Memory B cell (primary cell): ENCODE measurements around the gene RNF128.
"Not testable (repeated sequence)": the region's sequence is repeated elsewhere in the genome, so short reads cannot be mapped to it uniquely, and the experiment has no call there.

ENCODE experiments used
- ATAC-seq: fragments of 150-1000 bp; cut with Tn5 transposase; 2 replicates; pipeline ENCODE4 v1.10.0; 2021; ENCODE audit warnings: low read depth, mild to moderate bottlenecking, moderate library complexity
- DNase-seq, 2 donors: peaks; one replicate each; pipeline ENCODE4 v3.0.0; 2022; ENCODE audit warnings: low spot score in 2 of 2
- H3K27ac Mint-ChIP-seq: one replicate; pipeline ENCODE4 v1.8.0; 2022; ENCODE audit warnings: mild to moderate bottlenecking, moderate library complexity, mixed read lengths
- H3K27me3 Mint-ChIP-seq: one replicate; pipeline ENCODE4 v1.8.0; 2022; ENCODE audit warnings: mixed read lengths
- H3K36me3 Mint-ChIP-seq: one replicate; pipeline ENCODE4 v1.8.0; 2022; ENCODE audit warnings: mild to moderate bottlenecking, mixed read lengths
- H3K4me1 Mint-ChIP-seq: one replicate; pipeline ENCODE4 v1.8.0; 2022; ENCODE audit warnings: mixed read lengths
- H3K4me3 Mint-ChIP-seq: one replicate; pipeline ENCODE4 v1.8.0; 2022; ENCODE audit warnings: mild to moderate bottlenecking, moderate library complexity, mixed read lengths
- H3K9me3 Mint-ChIP-seq: one replicate; pipeline ENCODE4 v1.8.0; 2022; ENCODE audit warnings: mixed read lengths

The RNF128 gene

DNA sequence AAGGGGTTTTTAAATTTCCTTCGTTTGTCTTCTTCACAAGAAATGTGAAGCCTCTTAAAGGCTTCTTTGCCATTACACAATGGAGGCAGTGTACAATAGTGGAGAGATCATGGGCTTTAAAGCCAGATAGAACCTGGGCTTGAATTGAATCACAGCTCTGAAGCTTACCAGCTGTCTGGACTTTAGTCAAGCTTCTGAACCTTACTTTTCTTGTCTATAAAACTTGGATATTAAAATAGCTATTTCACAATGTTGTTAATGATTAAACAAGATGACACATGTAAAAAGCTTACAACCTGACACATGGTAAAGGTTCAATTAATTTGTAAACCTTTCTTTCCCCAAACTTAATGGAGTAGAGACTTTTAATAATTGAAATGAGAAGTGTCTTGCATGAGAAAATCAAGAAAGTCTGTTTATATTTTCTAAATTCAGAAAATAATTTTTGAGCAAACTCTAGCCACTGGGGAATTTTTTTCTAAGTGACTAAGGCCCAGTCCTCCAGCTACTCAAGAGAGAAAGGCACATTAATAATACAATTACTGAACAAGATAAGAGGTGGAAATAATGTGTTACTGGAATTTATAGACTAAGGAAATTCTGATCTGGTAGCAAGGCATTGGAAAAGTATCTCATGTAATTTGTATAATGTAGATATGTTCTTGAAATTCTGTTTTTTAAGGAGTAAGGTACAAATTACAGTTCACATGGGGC lies 54.3 kb downstream of the RNF128 start:
- Mint-ChIP-seq H3K27ac (no peak overlapping the region), H3K27me3 (peaks cover 5% of the 10 kb centered on the region), H3K4me3 (no peak overlapping the region), H3K9me3 (no peaks in the 10 kb centered on the region), H3K4me1 (no peaks in the 10 kb centered on the region), H3K36me3 (no peaks in the 10 kb centered on the region)
- no peak for ATAC-seq
- no peak for DNase-seq

DNA sequence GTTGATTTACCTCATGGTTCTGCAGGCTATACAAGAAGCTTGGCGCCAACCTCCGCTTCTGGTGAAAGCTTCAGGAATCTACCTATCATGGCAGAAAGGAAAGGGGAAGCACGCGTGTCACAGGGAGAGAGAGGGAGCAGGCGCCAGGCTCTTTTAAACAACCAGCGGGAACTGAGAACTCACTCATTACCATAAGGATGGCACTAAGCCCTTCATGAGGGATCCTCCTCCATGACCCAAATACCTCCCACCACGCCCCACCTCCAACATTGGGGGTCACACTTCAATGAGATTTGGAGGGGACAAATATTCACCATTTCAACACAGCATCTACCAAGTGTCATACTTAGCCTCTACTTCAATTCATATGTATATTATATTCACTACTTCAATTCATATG lies 57.2 kb downstream of the RNF128 start:
- Mint-ChIP-seq H3K9me3 (no peaks in the 10 kb centered on the region), H3K4me3 (no peak overlapping the region), H3K4me1 (no peaks in the 10 kb centered on the region), H3K36me3 (no peaks in the 10 kb centered on the region), H3K27ac (no peak overlapping the region), H3K27me3 (peaks cover 5% of the 10 kb centered on the region)
- ATAC-seq (no peak), DNase-seq (no peak)

DNA sequence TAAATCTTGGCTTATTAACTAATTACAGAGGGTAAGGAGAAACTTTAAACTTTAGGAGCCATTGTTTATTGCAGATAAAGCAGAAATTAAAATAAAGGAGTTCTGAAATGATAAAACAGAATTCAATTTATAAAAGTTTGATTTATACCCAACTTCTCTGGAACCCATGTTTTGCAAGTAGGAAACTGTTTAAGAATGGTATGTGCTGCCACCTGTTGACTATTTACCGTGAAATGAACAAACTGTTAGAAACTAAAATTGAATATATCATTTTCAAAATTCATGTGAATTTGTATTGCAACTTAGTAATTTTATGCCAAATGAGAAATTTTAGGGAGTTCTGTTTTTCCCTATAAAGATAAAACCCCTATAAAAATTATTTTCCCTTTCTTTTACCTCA lies 65.0 kb downstream of the RNF128 start:
- DNase-seq (no peak), ATAC-seq (no peak)
- Mint-ChIP-seq H3K36me3 (no peaks in the 10 kb centered on the region), H3K27me3 (no peaks in the 10 kb centered on the region), H3K27ac (no peak overlapping the region), H3K4me3 (no peak overlapping the region), H3K9me3 (no peaks in the 10 kb centered on the region), H3K4me1 (no peaks in the 10 kb centered on the region)

DNA sequence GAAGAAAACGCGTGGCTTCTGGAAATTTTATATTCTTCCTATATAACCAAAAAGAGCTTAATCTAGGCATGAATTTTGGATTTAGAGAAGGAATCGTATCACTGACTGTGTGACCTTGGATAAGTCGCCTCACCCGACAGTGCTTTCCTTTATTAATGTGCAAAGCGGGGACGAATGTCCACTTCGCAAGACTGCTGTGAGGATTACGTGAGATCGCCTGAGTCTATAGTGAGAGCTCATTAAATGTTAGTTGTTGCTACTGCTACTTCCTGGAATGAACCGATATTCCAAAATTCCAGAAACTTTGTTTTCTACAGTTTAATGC lies 75.5 kb downstream of the RNF128 start:
- Mint-ChIP-seq H3K27me3 (peaks cover 7% of the 10 kb centered on the region), H3K27ac (peak overlapping the region; percentile 79), H3K36me3 (no peaks in the 10 kb centered on the region)

DNA sequence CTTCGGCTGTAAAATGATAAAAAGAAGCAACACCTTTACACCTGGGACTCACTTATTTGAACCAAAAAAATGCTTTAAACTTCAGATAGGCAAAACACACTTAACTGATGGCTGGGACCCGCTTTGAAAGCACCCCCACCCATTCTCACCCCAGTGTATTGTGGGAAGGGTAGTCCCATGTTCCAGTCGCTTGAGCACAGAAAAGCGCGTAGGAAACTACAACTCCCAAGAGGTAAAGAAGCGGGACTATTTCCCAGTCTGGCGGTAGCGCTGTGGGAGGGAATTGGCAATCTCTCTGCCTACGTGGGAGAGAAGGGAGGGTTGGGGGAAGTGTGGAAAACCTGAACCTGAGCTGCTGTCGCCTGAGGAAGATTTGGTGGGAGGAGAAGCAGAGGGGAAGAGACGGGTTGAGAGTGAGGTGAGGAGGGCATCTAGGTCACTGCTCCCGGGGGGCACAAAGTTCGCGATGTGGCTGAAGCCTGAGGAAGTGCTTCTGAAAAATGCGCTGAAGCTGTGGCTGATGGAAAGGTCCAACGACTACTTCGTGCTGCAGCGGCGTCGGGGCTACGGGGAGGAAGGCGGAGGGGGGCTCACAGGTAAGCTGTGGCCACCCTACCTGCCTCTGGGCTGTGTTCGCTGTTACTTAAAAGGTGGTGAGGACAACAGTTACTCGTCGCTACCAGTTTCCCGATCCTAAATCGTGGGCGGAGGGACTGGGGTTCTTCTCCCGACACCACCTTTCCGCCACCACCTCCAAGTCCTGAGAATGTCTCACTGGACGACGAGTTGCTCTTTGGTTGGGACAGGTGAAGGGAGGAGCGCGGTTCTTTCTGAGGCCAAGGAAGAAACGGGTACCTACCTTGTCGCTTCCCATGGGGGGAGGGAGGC lies 76.1 kb downstream of the RNF128 start, which contains the start of gene TBC1D8B:
Gene TBC1D8B, plus strand, starts transcription at position 286 of the 888 bp plus-strand sequence. Its CDS starts 181 bp downstream, at position 467.
- Mint-ChIP-seq H3K4me3 (peak within 1 kb of the TSS; percentile 99), H3K9me3 (no peaks in the 10 kb centered on the region), H3K36me3 (no peaks in the 10 kb centered on the region), H3K27ac (peak within 1 kb of the TSS; percentile 79), H3K27me3 (peaks cover 7% of the 10 kb centered on the region), H3K4me1 (peaks cover 10% of the 10 kb centered on the region)
- ATAC-seq (peak; percentile 84), DNase-seq (peak in 1 of 2 donors; percentile 10)

More for the DNA sequence above, 75.5 kb downstream of the RNF128 start:
- Mint-ChIP-seq H3K4me3 (peak overlapping the region; percentile 99), H3K9me3 (no peaks in the 10 kb centered on the region), H3K4me1 (peaks cover 10% of the 10 kb centered on the region)
- ATAC-seq (no peak), DNase-seq (no peak)

DNA sequence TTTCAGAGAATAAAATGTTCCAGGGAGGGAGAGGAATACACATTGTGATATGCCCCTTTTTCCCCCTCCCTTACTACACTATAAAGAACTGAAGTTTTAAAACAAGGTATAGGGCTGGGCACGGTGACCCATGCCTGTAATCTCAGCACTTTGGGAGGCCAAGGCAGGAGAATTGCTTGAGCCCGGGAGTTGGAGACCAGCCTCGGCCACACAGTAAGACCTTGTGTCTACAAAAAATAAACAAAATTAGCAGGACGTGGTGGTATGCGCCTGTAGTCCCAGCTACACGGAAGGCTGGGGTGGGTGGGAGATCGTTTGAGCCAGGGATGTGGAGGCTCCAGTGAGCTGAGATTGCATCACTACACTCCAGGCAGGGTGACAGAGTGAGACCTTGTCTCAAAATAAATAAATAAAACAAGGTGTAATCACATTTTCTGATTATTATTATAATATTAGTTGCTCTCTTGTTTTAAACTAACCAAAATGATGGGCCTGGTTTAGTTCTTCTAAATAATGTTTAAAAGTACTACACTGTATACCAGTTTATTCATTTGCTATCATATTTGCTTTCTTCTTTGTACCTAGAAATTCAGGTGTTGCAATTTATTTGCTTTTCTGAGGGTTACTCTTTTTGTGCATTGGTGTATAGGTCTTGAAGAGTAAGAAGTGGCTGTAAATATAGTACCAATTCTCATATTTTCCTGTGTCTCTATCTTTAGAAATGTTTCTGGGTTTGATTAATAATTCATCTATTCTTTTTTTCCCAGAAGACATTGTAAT lies 84.8 kb downstream of the RNF128 start:
- Mint-ChIP-seq H3K27me3 (no peaks in the 10 kb centered on the region), H3K9me3 (no peaks in the 10 kb centered on the region), H3K27ac (no peak overlapping the region), H3K36me3 (no peaks in the 10 kb centered on the region), H3K4me1 (no peaks in the 10 kb centered on the region), H3K4me3 (no peak overlapping the region)
- ATAC-seq (no peak), DNase-seq (no peak)

DNA sequence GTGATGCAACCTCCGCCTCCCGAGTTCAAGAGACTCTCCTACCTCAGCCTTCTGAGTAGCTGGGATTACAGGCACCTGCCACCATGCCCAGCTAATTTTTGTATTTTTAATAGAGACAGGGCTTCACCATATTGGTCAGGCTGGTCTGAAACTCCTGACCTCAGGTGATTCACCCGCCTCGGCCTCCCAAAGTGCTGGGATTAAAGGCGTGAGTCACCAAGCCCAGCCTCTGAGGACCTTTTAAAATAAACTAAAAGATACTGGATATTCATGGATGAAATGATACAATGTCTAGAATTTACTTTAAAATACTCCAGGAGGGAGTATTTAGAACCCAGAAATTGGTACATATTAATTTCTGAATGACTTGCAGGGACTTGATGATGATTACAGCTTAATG lies 86.4 kb downstream of the RNF128 start:
- not testable (repeated sequence) for H3K27ac Mint-ChIP-seq, ATAC-seq, H3K4me3 Mint-ChIP-seq, H3K9me3 Mint-ChIP-seq, H3K4me1 Mint-ChIP-seq, H3K36me3 Mint-ChIP-seq, DNase-seq, H3K27me3 Mint-ChIP-seq

DNA sequence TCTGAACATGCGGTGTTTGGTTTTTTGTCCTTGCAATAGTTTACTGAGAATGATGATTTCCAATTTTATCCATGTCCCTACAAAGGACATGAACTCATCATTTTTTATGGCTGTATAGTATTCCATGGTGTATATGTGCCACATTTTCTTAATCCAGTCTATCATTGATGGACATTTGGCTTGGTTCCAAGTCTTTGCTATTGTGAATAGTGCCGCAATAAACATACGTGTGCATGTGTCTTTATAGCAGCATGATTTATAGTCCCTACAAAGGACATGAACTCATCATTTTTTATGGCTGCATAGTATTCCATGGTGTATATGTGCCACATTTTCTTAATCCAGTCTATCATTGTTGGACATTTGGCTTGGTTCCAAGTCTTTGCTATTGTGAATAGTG lies 87.6 kb downstream of the RNF128 start:
- ATAC-seq, H3K27ac Mint-ChIP-seq, H3K36me3 Mint-ChIP-seq, H3K9me3 Mint-ChIP-seq, H3K4me3 Mint-ChIP-seq, DNase-seq, H3K4me1 Mint-ChIP-seq, H3K27me3 Mint-ChIP-seq: not testable (repeated sequence)
